HG03159 (cell line): Measurements from ENCODE around the gene SET.

ENCODE experiments used
- ATAC-seq: cut with Tn5 transposase; IDR thresholded peaks from one replicate; pipeline ENCODE4 v1.9.1; 2021; ENCODE audit warnings: mild to moderate bottlenecking, moderate library complexity; ENCODE audit not compliant: unreplicated experiment

Gene SET

DNA sequence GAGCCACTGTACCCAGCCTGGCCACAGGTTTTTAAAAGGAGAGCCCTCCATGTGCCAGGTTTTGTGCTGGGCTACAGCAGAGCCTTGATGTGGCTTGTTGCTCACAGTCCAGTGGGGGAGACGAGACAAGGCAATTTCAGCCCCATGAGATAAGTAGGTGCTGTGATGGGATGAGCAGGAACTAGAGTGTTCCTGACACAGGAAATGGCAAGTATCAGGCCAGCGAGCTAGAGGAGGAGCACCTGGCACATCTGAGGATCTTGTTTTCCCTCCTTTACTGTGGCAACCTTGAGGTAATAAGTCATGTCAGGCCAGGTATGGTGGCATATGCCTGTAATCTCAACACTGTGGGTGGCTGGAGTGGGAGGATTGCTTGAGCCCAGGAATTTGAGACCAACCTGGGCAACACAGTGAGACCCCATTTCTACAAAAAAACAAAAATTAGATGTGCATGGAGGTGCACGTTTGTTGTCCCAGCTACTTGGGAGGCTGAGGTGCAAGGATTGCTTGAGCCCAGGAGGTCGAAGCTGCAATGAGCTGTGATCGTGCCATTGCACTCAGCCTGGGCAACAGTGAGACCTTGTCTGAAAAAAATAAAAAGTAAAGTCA, 38.7 kb downstream of the SET start:
- no peak for ATAC-seq

DNA sequence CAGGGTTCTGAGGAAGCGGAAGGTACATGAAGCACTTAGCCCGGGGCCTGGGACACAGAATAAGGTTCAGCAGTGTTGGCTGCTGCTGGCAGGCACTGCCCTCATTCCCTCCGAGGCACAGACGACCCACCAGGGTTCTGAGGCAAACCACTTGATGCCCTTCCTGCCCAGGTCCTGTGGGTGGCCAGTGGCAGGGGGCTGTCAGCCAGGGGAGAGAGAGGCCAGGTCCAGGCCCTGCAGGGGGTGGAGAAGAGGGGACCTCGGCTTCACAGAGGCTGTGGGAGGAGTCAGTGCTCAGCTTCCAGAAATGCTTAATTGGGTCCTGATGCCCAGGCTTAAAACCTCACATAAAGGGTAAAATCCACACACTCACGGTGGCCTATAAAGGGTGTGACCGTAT, 39.3 kb downstream of the SET start:
- no peak for ATAC-seq

DNA sequence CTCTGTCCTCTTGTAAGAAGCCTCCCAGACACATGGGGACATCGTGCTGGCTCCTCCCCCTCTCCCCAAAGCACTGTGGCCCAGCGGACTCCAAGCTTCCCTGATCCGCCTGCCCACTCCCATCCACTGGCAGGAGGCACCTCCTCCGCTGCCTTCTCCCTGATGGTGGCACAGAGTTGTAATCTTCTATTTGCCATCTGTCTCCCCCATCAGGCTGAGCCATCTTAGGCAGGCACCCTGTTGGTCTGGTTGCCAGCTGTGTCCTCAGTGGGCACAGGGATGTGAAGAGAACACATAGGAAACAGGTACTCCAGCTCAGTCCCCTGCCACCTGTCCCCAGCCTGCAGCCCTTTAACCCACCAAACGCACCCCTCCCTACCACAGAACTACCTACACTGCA, 40.3 kb downstream of the SET start:
- ATAC-seq, result no peak

DNA sequence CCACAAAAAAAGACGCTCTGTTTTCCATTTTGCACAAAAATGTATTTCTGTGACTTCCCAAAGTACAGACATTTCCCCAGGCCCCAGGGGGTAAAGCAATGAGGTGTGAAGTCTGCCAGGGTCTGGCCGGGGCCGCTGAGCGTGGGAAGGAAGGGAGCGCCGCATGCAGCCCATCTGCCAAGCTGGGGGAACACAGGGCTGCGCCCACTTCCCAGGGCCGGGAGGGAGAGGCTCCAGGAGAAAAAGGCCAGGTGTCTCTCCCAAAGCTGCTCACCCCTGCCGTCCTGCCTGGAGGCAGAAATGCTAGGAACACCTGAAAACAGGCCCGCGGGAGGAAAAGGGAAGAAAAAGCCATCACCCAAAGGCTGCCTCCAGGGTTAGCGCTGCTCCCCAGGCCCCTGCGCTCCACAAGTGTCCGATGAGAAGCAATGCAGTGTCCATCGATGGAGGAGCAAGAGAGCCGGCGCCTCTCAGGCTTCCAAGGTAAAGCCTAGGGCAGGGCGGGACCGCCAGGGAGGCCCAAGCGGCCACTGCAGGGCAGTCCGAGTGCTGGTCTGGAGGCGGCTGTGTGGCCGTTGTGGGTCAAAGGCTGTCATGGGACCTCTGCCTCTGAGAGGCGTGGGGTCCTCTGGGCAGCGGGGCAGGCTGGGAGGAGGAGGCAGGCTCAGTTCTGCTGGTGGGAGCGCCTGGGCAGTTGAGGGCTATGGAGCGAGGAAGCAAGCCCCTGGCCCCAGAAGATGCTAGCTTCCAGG, 40.9 kb downstream of the SET start:
- ATAC-seq, result no peak

DNA sequence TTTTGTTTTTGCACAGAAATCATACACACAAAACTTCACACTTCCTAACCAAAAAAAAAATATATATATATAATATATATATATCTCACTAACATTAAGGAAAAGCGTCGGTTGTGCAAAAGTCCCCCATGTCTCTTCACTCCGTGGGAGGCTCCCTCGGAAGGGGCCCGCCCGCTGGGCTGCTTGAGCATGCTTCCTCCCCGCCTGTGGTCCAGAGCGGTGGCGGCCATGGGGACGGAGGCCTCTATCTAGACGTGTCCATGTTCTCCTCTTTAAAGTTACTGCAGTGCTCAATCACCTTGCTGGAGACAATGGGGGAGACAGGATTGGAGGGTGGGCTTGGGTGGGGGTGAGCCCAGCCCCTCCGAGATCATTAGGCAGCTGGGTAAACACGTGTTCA, 42.1 kb downstream of the SET start:
- ATAC-seq, result no peak

DNA sequence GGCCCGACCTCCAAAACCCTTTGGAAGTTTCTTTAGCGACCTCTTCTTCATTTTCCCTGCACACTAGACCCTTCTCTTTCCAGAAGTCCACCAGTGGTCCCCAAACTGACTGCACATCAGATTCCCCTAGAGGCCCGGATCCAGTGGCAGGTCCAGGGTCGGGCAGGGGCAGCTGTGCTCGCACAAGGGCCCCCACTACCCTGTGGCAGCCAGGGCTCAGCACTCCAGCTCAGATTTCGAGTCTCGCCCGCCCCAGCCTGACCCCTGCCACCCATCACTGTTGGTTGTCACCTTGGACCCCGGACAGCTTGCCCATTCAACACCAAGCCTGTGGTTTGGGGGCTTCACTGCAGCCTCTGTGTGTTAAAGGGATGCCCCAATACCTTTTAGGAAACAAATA, 42.7 kb downstream of the SET start:
- no peak for ATAC-seq

DNA sequence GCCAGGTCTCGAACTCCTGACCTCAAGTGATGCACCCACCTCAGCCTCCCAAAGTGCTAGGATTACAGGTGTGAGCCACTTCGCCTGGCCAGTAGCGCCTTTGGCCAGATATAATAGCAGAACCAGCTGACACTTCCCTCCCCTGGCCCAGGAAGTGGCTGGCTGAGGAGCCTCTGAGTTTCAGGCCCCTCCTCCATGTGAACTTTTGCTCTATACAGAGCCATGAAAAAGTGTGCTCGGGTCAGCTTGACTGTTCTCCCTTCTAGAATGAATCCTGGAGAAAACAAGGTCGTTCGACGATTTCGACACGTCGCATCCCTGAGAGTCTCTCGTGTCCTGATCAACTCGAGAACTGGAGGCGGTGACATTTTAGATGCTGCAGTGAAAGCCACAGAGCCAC, 43.6 kb downstream of the SET start:
- ATAC-seq, result no peak

DNA sequence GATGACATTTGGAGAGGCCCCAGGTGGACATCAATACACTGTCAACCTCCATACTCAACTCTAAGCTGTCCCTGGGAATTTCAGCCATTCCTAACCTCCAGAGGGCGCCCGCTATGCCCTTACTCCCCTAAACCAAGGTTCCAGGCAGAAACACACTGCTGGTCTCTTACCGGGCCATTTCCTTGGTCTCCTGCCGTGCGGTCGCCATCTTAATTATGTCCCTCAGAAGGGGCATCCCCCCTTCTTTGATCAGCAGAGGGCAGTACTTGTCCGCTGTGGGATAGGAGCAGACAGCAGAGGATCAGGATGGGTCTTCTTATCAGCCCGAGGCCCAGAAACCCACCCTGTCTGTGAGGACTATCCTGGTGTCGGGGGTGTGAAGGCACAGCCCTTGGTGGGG, 44.2 kb downstream of the SET start:
- no peak for ATAC-seq

DNA sequence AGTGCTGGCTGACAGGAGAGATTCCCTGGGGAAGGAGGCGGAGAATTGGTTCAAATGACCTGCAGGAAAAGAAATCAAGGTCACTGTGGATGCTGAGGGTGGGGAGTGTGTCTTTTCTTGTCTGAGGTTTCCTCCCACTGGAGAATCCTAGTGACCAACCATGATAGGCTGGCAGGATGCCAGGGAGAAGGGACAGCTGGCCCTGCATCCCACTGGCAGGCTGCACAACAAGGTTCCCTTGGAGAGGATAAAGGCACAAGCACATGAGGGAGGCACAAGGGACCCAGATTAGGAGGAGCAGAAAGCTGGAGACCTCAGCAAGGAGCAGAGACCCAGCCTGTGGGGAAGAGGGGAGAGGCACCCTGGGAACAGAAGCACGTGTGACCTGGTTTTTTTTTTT, 46.4 kb downstream of the SET start:
- no peak for ATAC-seq

DNA sequence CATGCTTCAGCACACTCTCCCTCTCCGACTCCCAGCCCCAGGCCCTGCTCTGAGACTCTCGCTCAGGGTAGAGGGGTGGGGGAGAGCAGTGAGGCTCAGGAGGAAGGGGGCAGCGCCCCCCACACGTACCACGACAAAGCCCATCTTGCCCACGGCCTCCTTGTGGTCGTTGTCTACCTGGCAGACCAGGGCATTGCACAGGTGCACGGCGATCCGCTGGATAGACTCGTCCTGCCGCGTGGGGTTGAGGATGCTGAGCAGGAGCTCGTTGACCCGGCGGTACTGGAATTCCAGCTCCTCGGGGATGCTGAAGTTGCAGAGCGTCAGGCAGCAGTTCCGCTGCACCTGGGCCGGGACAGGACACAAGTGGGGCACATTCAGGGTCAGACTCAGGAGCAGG, 53.4 kb downstream of the SET start:
- no peak for ATAC-seq

DNA sequence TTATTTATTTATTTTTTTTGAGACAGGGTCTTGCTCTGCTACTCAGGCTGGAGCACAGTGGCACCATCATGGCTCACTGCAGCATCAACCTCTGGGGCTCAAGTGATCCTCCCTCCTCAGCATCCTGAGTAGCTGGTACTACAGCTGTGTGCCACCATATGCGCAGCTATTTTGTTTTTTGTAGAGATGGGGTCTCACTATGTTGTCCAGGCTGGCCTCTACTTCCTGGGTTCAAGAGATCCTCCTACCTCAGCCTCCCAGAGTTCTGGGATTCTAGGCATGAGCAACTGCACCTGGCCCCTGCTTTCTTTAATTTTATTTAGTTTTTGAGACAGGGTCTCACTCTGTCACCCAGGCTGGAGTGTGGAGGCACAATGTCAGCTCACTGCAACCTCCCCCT, 54.4 kb downstream of the SET start:
- no peak for ATAC-seq
